GM06990 (cell line): ENCODE results near the gene FAM24B.
"Not testable (repeated sequence)": the region's sequence is repeated elsewhere in the genome, so short reads cannot be mapped to it uniquely, and the experiment has no call there.

ENCODE experiments used
- DNase-seq: peaks from one replicate; pipeline ENCODE4 v3.0.0-alpha.2; 2011; ENCODE audit not compliant: insufficient read length; ENCODE audit errors: extremely low read depth
- H3K27me3 ChIP-seq: replicated peaks from 2 replicates; pipeline ENCODE4 v1.6.0; 2011; ENCODE audit warnings: low read length; ENCODE audit not compliant: control insufficient read depth, insufficient read depth
- H3K36me3 ChIP-seq: 2 replicates; pipeline ENCODE4 v1.5.1; 2011; ENCODE audit warnings: low read length; ENCODE audit not compliant: control insufficient read depth, insufficient read depth
- H3K4me3 ChIP-seq: replicated peaks from 2 replicates; pipeline ENCODE4 v1.5.1; 2011; ENCODE audit warnings: low read depth, mild to moderate bottlenecking, control low read depth, low read length
- CTCF ChIP-seq: IDR thresholded peaks from 2 replicates; pipeline ENCODE4 v1.5.1; 2011; ENCODE audit warnings: low read length, control low read depth, mild to moderate bottlenecking, inconsistent platforms; ENCODE audit not compliant: insufficient read depth, poor library complexity, severe bottlenecking

FAM24B gene

GRCh38 chr10:122879339-122880273, at the start of gene FAM24B:
Gene FAM24B, minus strand, starts transcription at chr10:122879581. Its CDS starts 29,066 bp downstream, at chr10:122850515.
- TF ChIP-seq CTCF = no peak
- Histone ChIP-seq H3K36me3 (no peaks in the 10 kb centered on the region), H3K27me3 (no peaks in the 10 kb centered on the region), H3K4me3 (peak within 1 kb of the TSS; percentile 66)
- DNase-seq = peak; percentile 92

GRCh38 chr10:122915700-122916099, 36.3 kb upstream of the FAM24B start:
- DNase-seq = no peak
- TF ChIP-seq CTCF = no peak
- Histone ChIP-seq H3K36me3 (no peaks in the 10 kb centered on the region), H3K4me3 (no peak overlapping the region), H3K27me3 (no peaks in the 10 kb centered on the region)

- no peak for DNase-seq
- no peak for TF ChIP-seq CTCF
- Histone ChIP-seq H3K4me3 (no peak overlapping the region), H3K27me3 (no peaks in the 10 kb centered on the region), H3K36me3 (no peaks in the 10 kb centered on the region)
Measured at GRCh38 chr10:122911889-122912484, 32.6 kb upstream of the FAM24B start.

GRCh38 chr10:122910310-122910709, 30.9 kb upstream of the FAM24B start, which contains the start of gene FAM24A:
Gene FAM24A, plus strand, starts transcription at chr10:122910610. Its CDS starts 1,025 bp downstream, at chr10:122911635.
- no peak for DNase-seq
- Histone ChIP-seq H3K4me3 (no peak within 1 kb of the TSS), H3K27me3 (no peaks in the 10 kb centered on the region), H3K36me3 (no peaks in the 10 kb centered on the region)
- no peak for TF ChIP-seq CTCF

GRCh38 chr10:122903861-122904260, 24.5 kb upstream of the FAM24B start:
- H3K4me3 ChIP-seq, H3K27me3 ChIP-seq, DNase-seq, H3K36me3 ChIP-seq: not testable (repeated sequence)
